Suprapubic skin (tissue), 3 donors: ENCODE measurements around the gene ANKS1A.

Experiments used
- EP300 ChIP-seq: sonication (generic); formaldehyde crosslinking; IDR thresholded peaks from one replicate; pipeline ENCODE4 v1.6.1; 2017; ENCODE audit warnings: antibody characterized with exemption
- POLR2A ChIP-seq, 2 donors: fragments of 450-650 bp; IDR thresholded peaks; one replicate each; pipeline ENCODE4 v1.6.1; 2017; ENCODE audit warnings: antibody characterized with exemption in 2 of 2, mild to moderate bottlenecking in 2 of 2, moderate library complexity in 2 of 2
- TF ChIP-seq, protein P1 (sequence below), 2 donors: fragments of 200-600 bp in 1 of 2; fragments of 450-650 bp in 1 of 2; sonication (generic) in 1 of 2; IDR thresholded peaks; one replicate each; pipeline ENCODE4 v1.5.1; 2016 to 2019; ENCODE audit warnings: antibody characterized with exemption in 2 of 2, mild to moderate bottlenecking in 1 of 2, moderate library complexity in 1 of 2

DNA sequence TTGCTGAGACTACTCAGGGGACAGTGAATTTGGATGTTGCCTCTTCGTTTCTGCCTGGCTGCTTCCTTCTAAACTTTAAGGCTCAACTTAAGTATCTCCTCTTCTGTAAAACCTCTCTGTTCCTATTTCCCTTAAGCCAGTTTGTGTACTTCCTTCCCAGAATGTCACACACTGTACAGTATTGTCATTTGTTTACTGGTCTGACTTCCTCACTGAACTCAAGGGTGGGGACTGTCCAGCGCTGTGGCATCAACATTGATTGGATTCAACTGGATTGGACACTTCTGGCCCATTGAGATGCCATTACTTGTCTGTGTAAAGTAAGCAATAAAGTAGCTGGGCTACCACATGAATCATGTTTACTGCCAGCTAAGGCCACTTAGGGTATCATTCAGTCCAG is 69.7 kb downstream of the ANKS1A start:
- TF ChIP-seq, protein P1, sequence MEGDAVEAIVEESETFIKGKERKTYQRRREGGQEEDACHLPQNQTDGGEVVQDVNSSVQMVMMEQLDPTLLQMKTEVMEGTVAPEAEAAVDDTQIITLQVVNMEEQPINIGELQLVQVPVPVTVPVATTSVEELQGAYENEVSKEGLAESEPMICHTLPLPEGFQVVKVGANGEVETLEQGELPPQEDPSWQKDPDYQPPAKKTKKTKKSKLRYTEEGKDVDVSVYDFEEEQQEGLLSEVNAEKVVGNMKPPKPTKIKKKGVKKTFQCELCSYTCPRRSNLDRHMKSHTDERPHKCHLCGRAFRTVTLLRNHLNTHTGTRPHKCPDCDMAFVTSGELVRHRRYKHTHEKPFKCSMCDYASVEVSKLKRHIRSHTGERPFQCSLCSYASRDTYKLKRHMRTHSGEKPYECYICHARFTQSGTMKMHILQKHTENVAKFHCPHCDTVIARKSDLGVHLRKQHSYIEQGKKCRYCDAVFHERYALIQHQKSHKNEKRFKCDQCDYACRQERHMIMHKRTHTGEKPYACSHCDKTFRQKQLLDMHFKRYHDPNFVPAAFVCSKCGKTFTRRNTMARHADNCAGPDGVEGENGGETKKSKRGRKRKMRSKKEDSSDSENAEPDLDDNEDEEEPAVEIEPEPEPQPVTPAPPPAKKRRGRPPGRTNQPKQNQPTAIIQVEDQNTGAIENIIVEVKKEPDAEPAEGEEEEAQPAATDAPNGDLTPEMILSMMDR (IDR thresholded peaks at IDR 0.05), result no peak
- TF ChIP-seq EP300 (no peak), POLR2A (IDR thresholded peaks at IDR 0.05) (no peak)
